Stimulated activated CD8-positive, alpha-beta memory T cell treated with anti-CD3 and anti-CD28 coated beads, Interleukin-4, amount 100 ng/mL, for 1 hour (primary cell): Measurements from ENCODE around the gene PDX1.

Source experiments
- DNase-seq, 2 donors: peaks; one replicate each; pipeline ENCODE4 v3.0.0-alpha.2; 2020; ENCODE audit warnings: low read depth in 2 of 2, low spot score in 1 of 2

PDX1 gene

DNA sequence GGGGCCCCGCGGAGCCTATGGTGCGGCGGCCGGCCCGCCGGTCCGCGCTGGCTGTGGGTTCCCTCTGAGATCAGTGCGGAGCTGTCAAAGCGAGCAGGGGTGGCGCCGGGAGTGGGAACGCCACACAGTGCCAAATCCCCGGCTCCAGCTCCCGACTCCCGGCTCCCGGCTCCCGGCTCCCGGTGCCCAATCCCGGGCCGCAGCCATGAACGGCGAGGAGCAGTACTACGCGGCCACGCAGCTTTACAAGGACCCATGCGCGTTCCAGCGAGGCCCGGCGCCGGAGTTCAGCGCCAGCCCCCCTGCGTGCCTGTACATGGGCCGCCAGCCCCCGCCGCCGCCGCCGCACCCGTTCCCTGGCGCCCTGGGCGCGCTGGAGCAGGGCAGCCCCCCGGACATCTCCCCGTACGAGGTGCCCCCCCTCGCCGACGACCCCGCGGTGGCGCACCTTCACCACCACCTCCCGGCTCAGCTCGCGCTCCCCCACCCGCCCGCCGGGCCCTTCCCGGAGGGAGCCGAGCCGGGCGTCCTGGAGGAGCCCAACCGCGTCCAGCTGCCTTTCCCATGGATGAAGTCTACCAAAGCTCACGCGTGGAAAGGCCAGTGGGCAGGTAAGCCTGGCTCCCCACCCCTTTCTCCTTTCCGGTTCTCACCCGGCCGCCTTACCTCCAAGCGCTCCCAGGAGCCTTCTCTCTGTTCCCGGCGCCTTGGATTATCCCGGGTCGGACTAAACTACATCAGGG, at the start of gene PDX1:
Gene PDX1, plus strand, starts transcription at position 67 of the 743 bp plus-strand sequence. Its CDS starts 139 bp downstream, at position 206.
- DNase-seq: no peak

DNA sequence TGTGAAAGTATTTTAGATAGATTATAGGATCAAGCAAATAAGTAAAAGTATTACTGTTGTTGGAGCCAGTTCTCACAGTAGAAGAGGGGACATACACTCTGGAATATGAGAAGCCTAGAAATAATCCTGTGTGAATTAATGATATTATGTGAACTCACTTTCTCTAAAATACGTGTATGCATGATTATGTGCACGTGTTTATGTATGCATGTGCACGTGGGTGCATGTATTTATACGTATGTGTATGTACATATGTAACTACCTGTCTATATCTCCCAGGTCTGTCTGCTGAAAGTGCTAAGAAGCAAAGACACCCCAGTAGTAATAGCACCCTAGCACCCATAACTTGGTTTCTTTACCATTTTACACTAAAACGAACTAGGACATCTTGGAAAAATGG, 41.5 kb upstream of the PDX1 start:
- DNase-seq: no peak

DNA sequence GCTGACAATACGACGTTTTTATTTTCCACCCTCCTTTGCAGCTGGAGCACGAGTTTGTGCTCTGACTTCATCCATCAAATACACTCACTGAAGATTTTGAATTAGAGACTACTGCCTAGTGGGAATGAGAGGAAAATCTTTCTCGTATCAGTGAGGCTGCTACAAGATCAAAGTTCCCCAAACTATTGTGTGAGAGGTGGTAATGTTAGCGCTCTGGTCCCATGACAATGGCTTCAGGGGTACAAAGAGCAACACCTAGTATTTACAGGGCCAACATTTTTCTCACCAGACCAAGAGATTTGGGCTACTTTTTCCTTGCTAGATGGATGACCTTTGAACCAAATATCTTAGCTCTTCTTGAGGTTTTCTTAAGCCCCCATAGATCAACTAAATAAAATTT, 30.3 kb upstream of the PDX1 start:
- DNase-seq: no peak

DNA sequence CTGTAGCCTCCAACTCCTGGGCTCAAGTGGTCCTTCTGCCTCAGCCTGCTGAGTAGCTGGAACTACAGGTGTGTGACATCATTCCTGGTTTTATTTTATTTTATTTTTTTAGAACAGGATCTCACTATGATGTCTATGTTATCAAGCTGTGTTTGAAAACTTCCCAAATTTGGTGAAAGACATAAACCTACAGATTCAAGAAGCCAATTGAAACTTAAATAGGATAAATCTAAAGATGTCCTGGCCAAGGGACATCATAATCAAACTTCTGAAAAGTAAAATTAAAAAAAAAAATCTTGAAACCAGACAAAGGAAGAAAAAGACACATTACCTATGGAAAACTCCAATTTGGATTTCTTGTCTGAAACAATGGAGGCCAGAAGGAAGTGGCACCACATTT, 23.1 kb upstream of the PDX1 start:
- no peak for DNase-seq

DNA sequence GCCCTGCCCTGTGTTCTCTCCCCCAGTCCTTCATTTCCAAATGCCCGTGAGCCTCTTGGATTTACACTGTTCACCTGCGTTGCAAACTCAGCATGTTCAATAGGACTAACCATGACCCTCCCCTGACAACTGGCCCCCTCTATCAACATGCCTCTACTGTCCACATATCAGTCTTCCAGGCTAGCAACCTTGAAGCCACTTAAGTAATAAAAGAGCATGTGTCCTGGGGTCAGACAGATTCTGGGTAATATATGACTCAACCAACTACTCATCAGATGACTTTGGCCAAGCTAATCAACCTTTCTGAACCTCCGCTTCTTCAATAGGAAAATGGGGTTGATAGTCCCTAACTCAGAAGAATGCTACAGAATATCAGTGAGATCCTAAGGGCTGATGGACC, 15.1 kb upstream of the PDX1 start:
- DNase-seq: no peak

DNA sequence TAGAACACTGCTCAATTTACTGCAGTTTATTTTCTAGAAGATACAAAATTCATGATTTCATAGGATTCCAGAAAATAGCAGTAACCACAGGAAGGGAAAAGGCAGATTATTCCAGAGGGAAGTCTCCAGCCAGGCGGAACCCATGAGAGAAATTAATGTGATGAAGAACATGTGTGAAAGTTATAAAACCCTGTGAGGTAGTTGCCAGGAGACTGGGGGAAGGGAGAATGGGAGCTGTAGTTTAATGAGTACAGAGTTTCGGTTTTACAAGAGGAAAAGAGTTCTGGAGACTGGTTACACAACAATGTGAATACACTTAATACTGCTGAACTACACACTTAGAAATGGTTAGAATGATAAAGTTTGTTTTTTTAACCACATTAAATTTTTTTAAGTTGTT, 14.2 kb upstream of the PDX1 start:
- DNase-seq: no peak

DNA sequence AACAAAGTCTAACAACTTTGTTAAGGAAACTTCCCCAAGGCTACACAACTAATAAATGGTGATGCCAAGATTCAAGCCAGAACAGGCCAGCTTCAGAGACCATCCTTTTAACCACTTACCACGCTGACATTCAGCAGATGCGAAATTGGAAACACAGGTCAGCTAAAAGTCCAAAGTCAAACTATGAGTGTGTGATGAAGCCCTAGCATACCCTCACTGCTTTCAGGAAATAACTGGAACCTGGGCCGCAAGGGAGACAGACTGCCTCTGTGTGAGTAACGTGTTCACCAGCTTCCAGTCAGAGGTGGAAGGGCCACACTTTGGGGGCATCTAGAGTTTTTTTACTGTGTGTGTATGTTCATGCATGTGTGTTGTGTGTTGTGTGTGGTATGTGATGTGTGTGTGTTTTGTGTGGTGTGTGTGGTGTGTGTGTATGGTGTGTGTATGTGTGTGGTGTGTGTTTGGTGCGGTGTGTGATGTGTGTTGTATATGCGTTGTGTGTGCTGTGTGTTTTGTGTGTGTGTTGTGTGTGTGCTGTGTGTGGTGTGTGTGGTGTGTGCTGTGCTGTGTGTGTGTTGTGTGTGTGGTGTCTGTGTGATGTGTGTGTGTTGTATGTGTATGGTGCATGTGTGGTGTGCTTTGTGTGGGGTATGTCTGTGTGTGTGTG, 12.5 kb upstream of the PDX1 start:
- DNase-seq: no peak

DNA sequence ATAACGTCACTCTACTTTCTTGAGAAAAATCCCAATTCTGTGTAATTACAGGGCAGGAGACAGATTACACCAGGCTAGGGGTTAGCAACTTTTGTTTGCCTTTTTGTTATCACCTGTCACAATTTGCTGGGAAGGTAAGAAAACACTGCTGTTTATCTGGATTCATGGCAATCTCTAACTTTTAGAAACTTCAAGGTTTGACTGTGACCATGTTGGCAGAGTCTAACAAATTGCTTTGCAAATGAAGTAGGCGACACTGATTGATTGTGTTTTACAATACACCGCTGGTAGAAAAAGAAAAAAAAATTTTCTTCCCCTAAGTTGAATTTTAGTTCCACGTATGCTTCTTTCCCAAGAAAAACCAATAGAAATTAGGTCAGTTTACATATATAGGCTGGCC, 10.4 kb upstream of the PDX1 start:
- no peak for DNase-seq

DNA sequence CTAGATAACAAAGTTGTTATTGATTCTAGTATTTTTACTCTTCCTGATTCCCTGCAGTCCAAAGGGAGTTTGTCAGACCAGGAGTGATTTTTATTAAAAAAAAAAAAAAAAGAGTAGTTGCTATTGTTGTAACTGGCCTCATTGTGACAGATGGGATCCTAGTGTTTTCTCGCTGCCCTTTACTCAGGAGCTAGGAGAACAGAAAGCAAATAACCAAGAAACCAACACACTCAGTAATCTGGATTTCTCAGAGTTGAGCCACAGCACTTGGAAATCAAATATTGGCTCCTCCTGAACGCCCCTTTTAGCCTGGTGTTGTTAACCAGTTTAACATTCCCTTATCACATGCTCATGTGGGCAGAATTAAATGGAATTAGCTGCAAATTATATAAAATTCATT, 8.3 kb upstream of the PDX1 start:
- DNase-seq: no peak

DNA sequence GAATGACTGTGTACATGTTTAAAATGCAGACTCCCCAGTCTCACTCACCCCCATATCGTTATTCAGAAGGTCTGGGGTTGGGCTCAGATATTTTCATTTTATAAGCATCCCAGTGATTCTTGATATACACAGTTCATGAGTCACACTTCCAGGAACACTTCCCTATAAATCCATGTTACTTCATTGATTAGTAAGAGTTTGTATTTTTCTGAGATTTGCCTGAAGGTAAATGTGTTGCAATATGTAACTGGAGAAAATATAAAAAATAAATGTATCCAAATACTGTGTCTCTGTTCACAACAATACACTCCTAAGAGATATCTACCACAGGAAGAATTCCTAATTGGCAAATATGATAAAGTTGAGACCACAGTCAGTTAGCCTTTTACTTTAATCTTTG, 6.6 kb upstream of the PDX1 start:
- no peak for DNase-seq

DNA sequence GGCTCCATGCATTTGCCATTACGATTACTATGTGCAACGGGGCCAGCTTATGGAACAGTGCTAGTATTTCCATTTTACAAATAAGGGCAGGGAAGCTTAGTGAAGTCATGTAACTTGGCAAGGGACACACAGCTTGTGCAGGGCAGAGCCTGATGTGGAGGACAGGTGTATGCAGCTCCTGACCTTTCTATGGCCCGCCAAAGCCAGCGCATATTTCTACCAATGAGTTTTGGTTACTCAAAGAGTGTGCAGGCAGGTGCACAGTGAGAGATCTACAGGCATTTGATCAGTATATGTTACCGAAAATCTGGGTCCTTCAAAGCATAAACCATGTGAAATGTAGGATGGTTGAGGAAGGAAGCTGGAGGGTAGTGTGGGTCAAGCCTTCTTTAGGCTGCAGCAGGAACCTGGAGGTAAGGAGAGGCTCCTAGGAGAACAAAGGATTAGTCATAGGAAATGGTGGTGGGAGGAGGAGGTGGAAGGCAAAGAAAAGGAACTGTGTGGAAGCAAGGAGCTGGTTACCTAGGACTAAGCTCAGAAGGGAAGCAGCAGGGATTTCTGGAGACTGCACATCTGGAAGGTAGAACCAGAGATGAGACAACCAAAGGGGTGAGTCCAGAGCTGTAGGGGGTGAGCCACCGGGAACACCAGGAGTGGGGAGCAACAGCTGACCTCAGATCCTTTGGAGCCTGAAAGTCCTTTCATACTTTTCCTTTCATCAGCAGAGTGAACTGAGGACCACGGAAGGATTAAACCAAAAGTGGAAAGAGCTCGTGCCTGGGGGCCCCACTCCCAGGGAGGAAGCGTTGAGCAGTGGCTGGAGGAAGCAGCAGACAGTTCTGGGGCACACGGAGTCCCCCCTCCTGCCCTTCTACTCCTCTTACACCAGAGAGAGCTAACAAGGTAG, 4.2 kb upstream of the PDX1 start:
- DNase-seq: no peak

DNA sequence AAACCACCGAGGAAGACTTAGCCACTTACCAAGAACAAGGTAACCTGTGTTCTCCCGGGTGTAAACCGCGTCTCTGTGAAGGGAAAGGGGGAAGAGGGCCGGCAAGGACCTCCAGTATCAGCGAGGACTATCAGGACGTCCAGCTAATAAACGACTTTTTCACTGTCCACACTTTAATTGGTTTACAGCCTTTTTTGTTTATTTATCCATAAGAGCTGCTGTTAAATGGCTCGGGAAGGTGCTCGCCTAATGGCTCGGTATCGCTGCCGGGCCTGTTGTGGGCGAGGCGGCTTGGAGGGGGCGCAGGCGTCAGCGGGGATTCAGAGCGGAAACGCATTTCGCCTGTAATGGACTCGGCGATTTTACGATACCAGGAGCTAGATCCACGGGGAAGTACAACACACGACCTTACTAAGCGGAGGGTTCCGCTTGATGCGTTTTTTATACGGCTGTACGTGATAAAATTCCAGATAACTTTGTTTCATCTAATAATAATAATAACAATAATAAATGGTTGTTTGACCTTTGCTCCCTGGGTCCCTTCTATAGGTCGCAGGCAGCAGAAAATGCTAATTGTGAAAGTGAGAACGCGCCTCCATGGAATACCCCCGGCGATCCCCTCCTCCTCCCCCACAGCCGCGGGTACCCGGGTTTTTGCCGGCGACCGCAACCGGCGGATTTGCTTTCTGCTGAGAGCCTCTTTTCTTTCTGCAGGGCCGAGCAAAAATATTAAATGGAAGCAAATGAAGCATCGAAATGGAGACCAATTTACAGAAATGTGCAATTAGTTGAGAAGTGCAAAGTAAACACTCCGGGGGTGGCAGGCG, 2.5 kb upstream of the PDX1 start:
- no peak for DNase-seq

DNA sequence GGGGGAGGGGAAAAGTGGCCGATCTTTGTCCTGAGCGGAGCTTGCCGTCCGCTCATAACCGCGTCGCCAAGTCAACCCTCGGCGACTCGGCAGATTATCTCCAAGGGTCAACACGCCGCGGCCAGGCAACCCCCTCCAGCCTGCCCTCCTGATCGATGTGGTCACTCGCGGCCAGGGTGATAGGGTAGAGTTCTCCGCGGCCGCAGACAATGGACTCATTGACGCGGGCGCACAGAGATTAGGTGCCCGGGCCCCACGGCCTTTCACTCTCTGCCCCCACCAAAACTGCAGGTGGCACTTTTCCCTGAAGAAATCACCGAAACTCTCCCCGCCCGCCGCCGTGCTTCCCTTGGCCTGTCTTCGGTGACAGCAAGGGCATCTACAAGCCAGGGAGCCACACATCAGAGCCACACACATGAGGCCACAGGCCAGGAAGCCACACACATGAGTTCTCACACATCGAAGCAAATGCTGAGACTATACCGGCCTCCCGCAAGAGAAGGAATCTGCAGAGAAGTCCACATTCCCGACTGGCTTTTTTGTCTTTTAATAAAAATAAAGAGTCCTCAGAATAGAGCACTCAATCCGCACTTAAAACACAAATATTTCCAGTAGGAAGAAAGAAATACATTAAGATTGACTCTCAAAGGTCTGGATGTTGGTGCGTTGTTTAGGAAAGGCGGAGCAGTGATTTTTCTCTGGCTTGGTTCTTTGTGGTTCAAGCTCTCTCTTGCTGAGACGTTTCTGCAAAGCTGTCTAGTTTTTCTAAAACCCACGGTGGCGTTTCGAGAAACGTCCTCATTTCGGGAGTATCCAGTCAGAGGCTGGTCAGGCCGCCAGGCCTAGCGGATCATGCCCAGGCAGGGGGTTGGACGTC, 1.5 kb upstream of the PDX1 start:
- no peak for DNase-seq

DNA sequence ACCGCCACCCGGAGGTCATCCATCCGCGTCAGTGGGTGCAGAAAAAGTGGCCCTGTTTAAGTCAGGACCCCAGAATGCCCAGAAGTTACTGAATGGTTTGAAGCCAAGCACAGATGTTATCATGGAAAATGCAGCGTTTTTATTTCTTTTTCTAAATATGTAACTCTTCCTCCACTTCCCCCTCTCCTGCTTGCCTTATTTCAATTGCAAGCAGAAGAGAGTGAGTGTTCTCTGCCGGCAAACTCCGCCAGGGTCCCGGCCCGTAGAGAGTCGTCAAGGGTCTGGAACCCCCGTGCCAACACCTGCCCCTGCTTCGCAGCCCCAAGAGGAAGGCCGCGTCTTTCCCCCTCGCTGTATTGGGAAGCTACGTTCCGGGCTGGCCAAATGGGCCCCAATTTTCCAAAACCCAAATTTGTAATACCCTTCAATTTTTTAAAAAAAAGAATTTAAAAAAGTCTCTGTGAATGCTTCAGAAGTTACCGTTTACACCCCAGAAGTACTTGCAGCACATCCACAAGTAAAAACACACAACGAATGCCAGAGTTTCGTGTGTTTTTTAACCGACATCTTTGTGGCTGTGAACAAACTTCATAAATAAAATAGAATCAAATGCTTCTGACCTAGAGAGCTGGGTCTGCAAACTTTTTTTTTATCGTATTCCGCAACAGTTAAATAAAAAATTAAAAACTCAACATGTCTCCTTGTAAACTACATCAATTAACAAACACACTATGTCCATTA, 712 bp upstream of the PDX1 start:
- DNase-seq: no peak

DNA sequence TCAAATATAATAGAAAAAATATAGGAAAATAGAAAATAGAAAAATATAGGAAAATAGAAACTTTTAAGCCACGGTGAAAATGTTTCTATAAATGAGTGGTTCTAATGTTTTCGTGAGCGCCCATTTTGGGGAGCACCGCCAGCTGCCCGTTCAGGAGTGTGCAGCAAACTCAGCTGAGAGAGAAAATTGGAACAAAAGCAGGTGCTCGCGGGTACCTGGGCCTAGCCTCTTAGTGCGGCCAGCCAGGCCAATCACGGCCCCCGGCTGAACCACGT, 204 bp upstream of the PDX1 start:
- DNase-seq: no peak

DNA sequence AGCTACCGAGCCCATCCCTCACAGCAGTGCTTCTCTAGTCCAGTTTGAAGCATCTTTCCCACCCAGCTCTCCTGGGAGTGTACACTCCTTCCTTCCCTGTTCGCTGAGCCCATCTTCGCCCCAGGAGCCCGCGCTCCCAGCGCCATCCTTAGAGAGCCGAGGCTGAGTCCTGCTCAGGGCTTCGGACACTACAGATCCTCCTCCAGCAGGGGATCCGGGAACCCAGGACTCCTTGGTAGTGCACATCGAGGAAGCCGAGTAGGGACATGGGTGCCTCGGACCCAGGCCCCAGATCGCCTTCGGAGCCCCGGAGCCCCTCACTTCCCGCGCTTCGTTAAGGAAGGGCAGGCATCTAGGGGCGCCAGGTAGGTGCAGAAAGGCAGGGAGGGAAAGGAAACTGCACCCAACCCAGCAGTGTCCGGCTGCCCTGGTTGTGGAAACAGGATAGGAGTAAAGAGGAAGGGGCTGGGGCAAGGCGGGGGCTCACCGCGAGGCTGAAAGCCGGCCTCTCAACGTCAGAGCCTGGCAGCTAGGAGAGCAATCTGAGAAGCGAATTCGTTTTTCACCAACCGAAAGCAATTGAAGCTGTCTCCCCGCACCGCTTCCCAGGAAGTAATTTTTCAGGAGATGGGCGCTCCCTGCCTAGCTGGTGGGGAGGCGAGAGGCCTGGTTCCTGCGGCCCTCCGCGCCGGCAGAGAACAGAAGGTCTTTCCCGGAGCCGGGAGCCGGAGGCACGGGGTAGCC, 1.0 kb downstream of the PDX1 start:
- DNase-seq: no peak

DNA sequence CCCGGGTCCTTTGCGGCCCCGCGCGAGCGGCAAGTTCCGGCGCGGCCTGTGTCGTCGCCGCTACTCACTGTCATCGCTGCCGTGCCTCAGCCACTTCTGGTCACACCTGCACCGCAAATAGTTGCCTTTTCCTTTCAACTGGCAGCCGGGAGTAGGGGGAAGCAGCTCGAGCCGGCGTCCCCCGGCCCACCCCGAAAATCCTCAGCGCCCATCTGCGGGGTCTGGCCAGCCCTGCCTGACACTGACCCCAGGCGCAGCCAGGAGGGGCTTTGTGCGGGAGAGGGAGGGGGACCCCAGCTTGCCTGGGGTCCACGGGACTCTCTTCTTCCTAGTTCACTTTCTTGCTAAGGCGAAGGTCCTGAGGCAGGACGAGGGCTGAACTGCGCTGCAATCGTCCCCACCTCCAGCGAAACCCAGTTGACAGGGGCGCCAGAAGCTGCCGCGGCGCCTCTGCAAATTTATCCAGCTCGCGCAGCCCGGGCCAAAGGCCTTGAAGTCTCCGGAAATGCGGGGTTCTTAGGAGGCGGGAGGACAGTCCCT, 1.7 kb downstream of the PDX1 start:
- no peak for DNase-seq

DNA sequence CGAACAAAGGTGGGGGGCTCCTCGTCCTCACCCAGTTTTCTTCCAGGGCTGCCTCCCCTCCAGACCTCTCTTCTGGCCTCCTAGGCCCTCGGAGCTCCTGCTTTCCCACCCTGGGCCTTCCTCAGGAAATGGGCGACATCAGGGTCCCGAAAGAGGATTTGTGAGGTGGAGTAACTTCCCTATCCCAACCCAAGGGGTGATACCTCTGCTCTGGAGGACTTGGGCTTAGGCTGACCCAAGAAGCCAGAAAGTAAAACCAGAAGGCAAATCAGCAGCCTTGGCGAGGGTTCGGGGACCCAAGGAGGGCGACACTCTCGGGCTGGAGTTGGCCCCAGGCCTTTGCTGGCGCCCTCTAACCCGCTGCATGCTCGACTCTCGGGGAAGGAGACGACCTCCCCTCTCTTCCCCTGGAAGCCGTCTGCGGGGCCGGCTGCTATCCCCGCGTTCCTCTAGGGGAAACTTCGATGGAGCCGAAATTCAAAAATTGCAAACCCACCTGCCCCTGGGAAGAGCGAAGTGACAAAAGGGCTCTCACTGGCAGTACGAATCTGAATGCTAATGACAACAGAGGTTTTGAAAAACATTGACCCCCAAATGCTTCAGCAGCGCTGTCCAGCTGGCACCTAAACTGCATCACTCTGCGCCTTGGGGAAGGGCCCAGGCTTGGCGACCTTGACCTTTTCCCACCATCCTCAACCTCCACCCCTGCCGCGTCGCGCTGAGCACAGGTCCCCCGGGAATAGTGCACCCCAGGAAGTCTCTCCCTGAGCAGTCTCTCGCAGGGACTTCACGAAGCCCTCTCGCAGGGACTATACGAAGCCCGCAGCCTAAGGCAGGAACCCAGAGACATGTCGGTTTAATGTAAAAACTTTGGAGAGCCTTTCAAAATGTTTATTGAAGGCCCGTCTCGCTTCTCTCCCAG, 2.4 kb downstream of the PDX1 start:
- DNase-seq: no peak
